CD14-positive monocyte (primary cell): Measurements from ENCODE around the gene HECTD4. TPM values are rescaled to one million over a fixed set of nuclear protein-coding genes. Genes with fewer than 3 reads are reported as not detected.

Experiments used
- DNase-seq, 3 donors: peaks; one replicate each; pipeline ENCODE4 v3.0.0-alpha.2; 2011 to 2022
- H2AFZ ChIP-seq: 2 replicates; pipeline ENCODE4 v1.6.0; 2012; ENCODE audit warnings: mild to moderate bottlenecking, low read depth, low read length, inconsistent platforms; ENCODE audit not compliant: insufficient read depth, poor library complexity, severe bottlenecking
- H3K27ac ChIP-seq, 2 donors: 1 replicate in 1 of 2; 2 replicates in 1 of 2; pipeline ENCODE4 v1.5.1; 2012 to 2013; ENCODE audit warnings: low read length in 2 of 2, control low read depth in 1 of 2, inconsistent platforms in 1 of 2, low read depth in 1 of 2, mild to moderate bottlenecking in 1 of 2
- H3K27me3 ChIP-seq, 2 donors: one replicate each; pipeline versions ENCODE4 v1.6.0 to v1.6.1; 2011 to 2013; ENCODE audit warnings: low read length in 2 of 2; ENCODE audit not compliant: control insufficient read depth in 2 of 2, insufficient read depth in 2 of 2
- H3K36me3 ChIP-seq, 2 donors: replicated peaks in 1 of 2; 1 replicate in 1 of 2; 2 replicates in 1 of 2; pipeline versions ENCODE4 v1.5.1 to v1.6.1; 2012 to 2013; ENCODE audit warnings: low read length in 2 of 2, control low read depth in 1 of 2, inconsistent platforms in 1 of 2, mild to moderate bottlenecking in 1 of 2; ENCODE audit not compliant: insufficient read depth in 2 of 2, control insufficient read depth in 1 of 2
- H3K4me1 ChIP-seq, 2 donors: 1 replicate in 1 of 2; 2 replicates in 1 of 2; pipeline versions ENCODE4 v1.5.1 to v1.6.1; 2012 to 2013; ENCODE audit warnings: low read length in 2 of 2, control low read depth in 1 of 2, inconsistent platforms in 1 of 2, mild to moderate bottlenecking in 1 of 2, moderate library complexity in 1 of 2; ENCODE audit not compliant: insufficient read depth in 2 of 2, control insufficient read depth in 1 of 2
- H3K4me2 ChIP-seq: replicated peaks from 2 replicates; pipeline ENCODE3; 2012; ENCODE audit warnings: low read length, moderate library complexity, mild to moderate bottlenecking; ENCODE audit not compliant: poor library complexity, severe bottlenecking; ENCODE audit errors: extremely low read depth
- H3K4me3 ChIP-seq, 3 experiments: fragments of 200-600 bp in 1 of 3; sonication (generic) in 1 of 3; replicated peaks in 1 of 3; 1 replicate in 2 of 3; 2 replicates in 1 of 3; pipeline ENCODE4 v1.5.1; 2011 to 2013; ENCODE audit warnings: low read length in 3 of 3, mild to moderate bottlenecking in 3 of 3, control low read depth in 2 of 3, low read depth in 2 of 3, inconsistent platforms in 1 of 3, moderate library complexity in 1 of 3
- H3K79me2 ChIP-seq: 2 replicates; pipeline ENCODE4 v1.6.0; 2012; ENCODE audit warnings: mild to moderate bottlenecking, control low read depth, inconsistent platforms, low read length, moderate library complexity; ENCODE audit not compliant: insufficient read depth
- H3K9ac ChIP-seq: 2 replicates; pipeline ENCODE4 v1.6.0; 2017; ENCODE audit warnings: low read length, mild to moderate bottlenecking; ENCODE audit not compliant: insufficient read depth, poor library complexity, severe bottlenecking
- H3K9me3 ChIP-seq, 2 donors: replicated peaks in 1 of 2; 1 replicate in 1 of 2; 2 replicates in 1 of 2; pipeline versions ENCODE4 v1.5.1 to v1.6.1; 2012 to 2013; ENCODE audit warnings: low read length in 2 of 2, control low read depth in 1 of 2; ENCODE audit not compliant: control insufficient read depth in 1 of 2, insufficient read depth in 1 of 2
- H4K20me1 ChIP-seq: 2 replicates; pipeline ENCODE4 v1.6.0; 2012; ENCODE audit warnings: mild to moderate bottlenecking, low read length, control low read depth, moderate library complexity; ENCODE audit not compliant: insufficient read depth
- H3K27ac Mint-ChIP-seq, 7 donors: one replicate each; pipeline ENCODE4 v1.8.0; 2020; ENCODE audit warnings: mild to moderate bottlenecking in 7 of 7, mixed read lengths in 7 of 7, moderate library complexity in 6 of 7, inconsistent platforms in 2 of 7
- H3K27me3 Mint-ChIP-seq, 3 donors: one replicate each; pipeline ENCODE4 v1.8.0; 2021 to 2022; ENCODE audit warnings: low read depth in 3 of 3, mild to moderate bottlenecking in 3 of 3, mixed read lengths in 3 of 3, moderate library complexity in 3 of 3, inconsistent platforms in 1 of 3
- H3K36me3 Mint-ChIP-seq, 2 donors: one replicate each; pipeline ENCODE4 v1.8.0; 2020; ENCODE audit warnings: mixed read lengths in 2 of 2, inconsistent platforms in 1 of 2, mild to moderate bottlenecking in 1 of 2
- H3K4me1 Mint-ChIP-seq: one replicate; pipeline ENCODE4 v1.8.0; 2020; ENCODE audit warnings: mild to moderate bottlenecking, mixed read lengths
- H3K4me3 Mint-ChIP-seq, 2 donors: one replicate each; pipeline ENCODE4 v1.8.0; 2020; ENCODE audit warnings: mild to moderate bottlenecking in 2 of 2, mixed read lengths in 2 of 2, moderate library complexity in 1 of 2
- H3K9me3 Mint-ChIP-seq, 7 donors: one replicate each; pipeline ENCODE4 v1.8.0; 2020 to 2022; ENCODE audit warnings: mixed read lengths in 7 of 7, mild to moderate bottlenecking in 6 of 7, moderate library complexity in 6 of 7, inconsistent platforms in 2 of 7
- CTCF ChIP-seq: fragments of 200-600 bp; IDR thresholded peaks from one replicate; pipeline ENCODE4 v1.8.0; 2022; ENCODE audit warnings: antibody characterized with exemption, mild to moderate bottlenecking
- WGBS: methylation state at CpG from one replicate; pipeline ENCODE4 v1.1.5; 2013; ENCODE audit warnings: missing lambda C conversion rate; ENCODE audit not compliant: insufficient coverage; 5-methylcytosine and 5-hydroxymethylcytosine counted together
- intact Hi-C, 2 donors: fragments of 100-400 bp; cut with micrococcal nuclease; formaldehyde crosslinking; loops; one replicate each; pipeline versions ENCODE4 v1.15.0 to v1.15.1; 2023
- polyA plus RNA-seq, 3 donors: library from polyadenylated mRNA; depleted of rRNA in 1 of 3; unstranded in 2 of 3; stranded (reverse) in 1 of 3; fragments of 300-500 nt in 2 of 3; fragments of >200 nt in 1 of 3; fragmentation: Illumina TruSeq in 2 of 3; gene quantifications; 1 replicate in 2 of 3; 2 replicates in 1 of 3; pipeline ENCODE4 v1.2.3, GENCODE V29; 2012 to 2021

The HECTD4 gene
- polyA plus RNA-seq, 3 donors: 0.73 to 18.3 (median 2.4) TPM

- H2AFZ ChIP-seq: no peak overlapping the region
- no peaks in the 10 kb centered on the region for H3K79me2 ChIP-seq
- no peaks in the 10 kb centered on the region for H3K9me3 ChIP-seq
- no peak overlapping the region for H3K4me3 Mint-ChIP-seq
- H3K36me3 Mint-ChIP-seq: peaks cover 49 to 62% of the 10 kb centered on the region in 2 donors
- H3K27ac Mint-ChIP-seq: peak overlapping the region in 1 of 7 donors; percentile 59
- H3K27me3 ChIP-seq: no peaks in the 10 kb centered on the region
- H3K4me1 Mint-ChIP-seq: no peaks in the 10 kb centered on the region
- no peak overlapping the region for H3K27ac ChIP-seq
- no peak overlapping the region for H3K4me2 ChIP-seq
- no peaks in the 10 kb centered on the region for H3K4me1 ChIP-seq
- peaks cover 0 to 3% (median 0%) of the 10 kb centered on the region in 3 donors for H3K27me3 Mint-ChIP-seq
- H3K36me3 ChIP-seq: peaks cover 30 to 61% of the 10 kb centered on the region in 2 donors
- no peak overlapping the region for H3K9ac ChIP-seq
- H4K20me1 ChIP-seq: no peaks in the 10 kb centered on the region
- no peak for DNase-seq
- H3K9me3 Mint-ChIP-seq: no peaks in the 10 kb centered on the region
- no peak overlapping the region for H3K4me3 ChIP-seq
- intact Hi-C loops: no loop called here
- no peak for TF ChIP-seq CTCF
Observed at GRCh38 chr12:112217647-112218046, 164.6 kb downstream of the HECTD4 start.

GRCh38 chr12:112216223-112216622, 166.0 kb downstream of the HECTD4 start:
- Mint-ChIP-seq H3K4me3 (no peak overlapping the region), H3K27ac (peak overlapping the region in 1 of 7 donors; percentile 77), H3K9me3 (no peaks in the 10 kb centered on the region), H3K27me3 (peaks cover 0 to 4% (median 0%) of the 10 kb centered on the region in 3 donors), H3K36me3 (peaks cover 56 to 68% of the 10 kb centered on the region in 2 donors), H3K4me1 (no peaks in the 10 kb centered on the region)
- Histone ChIP-seq H3K9ac (no peak overlapping the region), H3K36me3 (peaks cover 42 to 69% of the 10 kb centered on the region in 2 donors), H3K27me3 (no peaks in the 10 kb centered on the region), H4K20me1 (no peaks in the 10 kb centered on the region), H3K79me2 (no peaks in the 10 kb centered on the region), H3K4me1 (no peaks in the 10 kb centered on the region), H2AFZ (no peak overlapping the region), H3K4me3 (no peak overlapping the region), H3K27ac (no peak overlapping the region), H3K9me3 (no peaks in the 10 kb centered on the region), H3K4me2 (no peak overlapping the region)
- DNase-seq: no peak
- intact Hi-C loops: no loop called here
- no peak for TF ChIP-seq CTCF
- WGBS: 93% methylated on average over 5 of the region's 7 CpGs
